ENCODE measurements around the gene ARPP21. TPM values are rescaled to one million over a fixed set of nuclear protein-coding genes. Genes with fewer than 3 reads are reported as not detected.

ARPP21 gene
- not detected in 2 replicates for total RNA-seq

GRCh38 chr3:35639254-35640186, at the start of gene ARPP21:
Gene ARPP21, plus strand, starts transcription at chr3:35639525. Its CDS starts 42,227 bp downstream, at chr3:35681752.

